Measurements from ENCODE around the gene ZNF280B. TPM values are rescaled to one million over a fixed set of nuclear protein-coding genes. Genes with fewer than 3 reads are reported as not detected.
"Not testable (repeated sequence)": the region's sequence is repeated elsewhere in the genome, so short reads cannot be mapped to it uniquely, and the experiment has no call there.

ZNF280B gene
- total and polyA plus RNA-seq, 9 of the 15 experiments (the other 6 are each of a cell fraction or from before 2014, with no cell fraction given): 7.7 to 29.9 (median 20.0) TPM

- TF ChIP-seq ETV6 (IDR thresholded peaks at IDR 0.05; ENCODE audit: borderline replicate concordance in 1 of 2, low read depth in 2 of 2, low read length in 1 of 2); ATF3 (IDR thresholded peaks at IDR 0.05): not testable (repeated sequence)
- TF ChIP-seq ETV6 (CRISPR knock-in tag; IDR thresholded peaks at IDR 0.05; ENCODE audit: borderline replicate concordance) (peak; percentile 66; the same call in 1 of the 2 replicates), ATF3 (CRISPR knock-in tag; conservative IDR thresholded peaks at IDR 0.05) (peak; percentile 52; the same call in 1 of the 2 replicates), FOXK1 (CRISPR knock-in tag; IDR thresholded peaks at IDR 0.05; ENCODE audit: borderline replicate concordance) (peak; percentile 76; the same call in 1 of the 2 replicates), ZNF121 (CRISPR knock-in tag; conservative IDR thresholded peaks at IDR 0.05) (peak; percentile 62), STAT6 (CRISPR knock-in tag; IDR thresholded peaks at IDR 0.05) (peak; percentile 90), ZBTB49 (CRISPR knock-in tag; IDR thresholded peaks at IDR 0.05; ENCODE audit: borderline replicate concordance) (peak; percentile 70; the same call in 1 of the 2 replicates), FOXP4 (CRISPR knock-in tag; IDR thresholded peaks at IDR 0.05; ENCODE audit: borderline replicate concordance) (0 out of 2 replicates have a peak, but pooled peaks have one; percentile 79), E2F5 (CRISPR knock-in tag; IDR thresholded peaks at IDR 0.05) (peak; percentile 77; the same call in 1 of the 2 replicates), ZNF232 (CRISPR knock-in tag; IDR thresholded peaks at IDR 0.05) (peak; percentile 80; the same call in 1 of the 2 replicates)
These were observed 1.4 kb upstream of the ZNF280B start (continued) for GRCh38 chr22:22509912-22510311.

Measured in K562 (cell line).